B cell (primary cell): ENCODE results near the gene USO1.

Source experiments
- CTCF ChIP-seq: fragments of 200-600 bp; IDR thresholded peaks from one replicate; pipeline ENCODE4 v1.8.0; 2022; ENCODE audit warnings: antibody characterized with exemption, mild to moderate bottlenecking
- EZH2 ChIP-seq: IDR thresholded peaks from 2 replicates; pipeline ENCODE4 v1.6.1; 2012; ENCODE audit warnings: borderline replicate concordance, low read depth, mild to moderate bottlenecking, moderate library complexity, low read length; ENCODE audit not compliant: insufficient read depth, poor library complexity, severe bottlenecking

GRCh38 chr4:75834772-75835154 is 110.4 kb downstream of the USO1 start:
- TF ChIP-seq CTCF (no peak), EZH2 (no peak)
